HUES64 (cell line): ENCODE data around the gene MRPL30. TPM values are rescaled to one million over a fixed set of nuclear protein-coding genes. Genes with fewer than 3 reads are reported as not detected.
"Not testable (repeated sequence)": the region's sequence is repeated elsewhere in the genome, so short reads cannot be mapped to it uniquely, and the experiment has no call there.

Experiments
- H3K27ac ChIP-seq: 2 replicates; pipeline ENCODE4 v1.7.0; 2013; ENCODE audit warnings: low read depth, low read length, inconsistent platforms
- H3K27me3 ChIP-seq: 2 replicates; pipeline ENCODE4 v1.6.1; 2013; ENCODE audit warnings: mild to moderate bottlenecking, low read length; ENCODE audit not compliant: insufficient read depth
- H3K36me3 ChIP-seq: 2 replicates; pipeline ENCODE4 v1.6.1; 2013; ENCODE audit warnings: mild to moderate bottlenecking, low read length; ENCODE audit not compliant: insufficient read depth
- H3K4me1 ChIP-seq: 2 replicates; pipeline ENCODE4 v1.6.1; 2013; ENCODE audit warnings: mild to moderate bottlenecking, low read length, moderate library complexity; ENCODE audit not compliant: insufficient read depth
- H3K4me3 ChIP-seq: 2 replicates; pipeline ENCODE4 v1.5.1; 2013; ENCODE audit warnings: mild to moderate bottlenecking, low read length, moderate library complexity
- H3K9ac ChIP-seq: 2 replicates; pipeline ENCODE4 v1.6.1; 2013; ENCODE audit warnings: mild to moderate bottlenecking, low read depth, low read length
- H3K9me3 ChIP-seq: 2 replicates; pipeline ENCODE4 v1.6.1; 2013; ENCODE audit warnings: low read depth, low read length; ENCODE audit not compliant: insufficient read depth
- WGBS: fragments of 150-250, 120-280 bp; methylation state at CpG from one replicate; pipeline ENCODE4 v1.1.7; 2013; ENCODE audit warnings: missing lambda C conversion rate; 5-methylcytosine and 5-hydroxymethylcytosine counted together
- polyA plus RNA-seq, 2 experiments: library from polyadenylated mRNA; stranded (reverse); fragments of 50-300 nt; gene quantifications; one replicate each; pipeline ENCODE4 v1.2.3, GENCODE V29; 2013

MRPL30 gene
- 41.6 TPM for polyA plus RNA-seq (2013, experiment 1 of 2)
- 46.2 TPM for polyA plus RNA-seq (2013, experiment 2 of 2)

- H3K9me3 ChIP-seq, result no peaks in the 10 kb centered on the region
- peak within 1 kb of the TSS; percentile 88 for H3K27ac ChIP-seq
- H3K27me3 ChIP-seq, result no peaks in the 10 kb centered on the region
- no peaks in the 10 kb centered on the region; the same call in 1 of the 2 replicates for H3K36me3 ChIP-seq
- H3K4me1 ChIP-seq, result peaks cover 4% of the 10 kb centered on the region; the same call in 1 of the 2 replicates
- peak within 1 kb of the TSS; percentile 84 for H3K4me3 ChIP-seq
- peak within 1 kb of the TSS; percentile 93 for H3K9ac ChIP-seq
- WGBS, result under 1% methylated on average over 39 of the region's 39 CpGs
Observed at GRCh38 chr2:99180755-99181623, at the start of gene MRPL30, which contains the start of gene MITD1. Gene MRPL30, plus strand, starts transcription at chr2:99181184. Its CDS starts 5,020 bp downstream, at chr2:99186204. Gene MITD1, minus strand, starts transcription at chr2:99181058. Its CDS starts 77 bp downstream, at chr2:99180981.

GRCh38 chr2:99135044-99135556 lies 45.9 kb upstream of the MRPL30 start:
- H3K27me3 ChIP-seq, H3K27ac ChIP-seq, H3K4me1 ChIP-seq, H3K4me3 ChIP-seq, H3K36me3 ChIP-seq, H3K9me3 ChIP-seq, H3K9ac ChIP-seq: not testable (repeated sequence)
- 93% methylated on average over 2 of the region's 2 CpGs for WGBS

- Histone ChIP-seq H3K36me3 (no peaks in the 10 kb centered on the region), H3K4me1 (peaks cover 11% of the 10 kb centered on the region), H3K4me3 (no peak overlapping the region), H3K9ac (no peak overlapping the region), H3K27ac (no peak overlapping the region), H3K27me3 (peaks cover 11% of the 10 kb centered on the region; the same call in 1 of the 2 replicates), H3K9me3 (no peaks in the 10 kb centered on the region)
- 94% methylated on average over 4 of the region's 4 CpGs for WGBS
Observed at GRCh38 chr2:99139003-99139402, 42.0 kb upstream of the MRPL30 start.

GRCh38 chr2:99140056-99140859 lies 40.7 kb upstream of the MRPL30 start:
- WGBS, result 30% methylated on average over 17 of the region's 17 CpGs
- peak overlapping the region; percentile 66 for H3K9ac ChIP-seq
- H3K4me3 ChIP-seq, result peak overlapping the region; percentile 88
- no peaks in the 10 kb centered on the region for H3K36me3 ChIP-seq
- H3K4me1 ChIP-seq, result peaks cover 11% of the 10 kb centered on the region
- H3K27ac ChIP-seq, result peak overlapping the region; percentile 96; the same call in 1 of the 2 replicates
- H3K9me3 ChIP-seq, result no peaks in the 10 kb centered on the region
- H3K27me3 ChIP-seq, result peaks cover 11% of the 10 kb centered on the region; the same call in 1 of the 2 replicates

GRCh38 chr2:99140860-99141109 lies 40.2 kb upstream of the MRPL30 start:
- under 1% methylated on average over 21 of the region's 21 CpGs for WGBS
- H3K9ac ChIP-seq, result peak overlapping the region; percentile 66
- no peaks in the 10 kb centered on the region for H3K36me3 ChIP-seq
- H3K27ac ChIP-seq, result peak overlapping the region; percentile 96; the same call in 1 of the 2 replicates
- H3K27me3 ChIP-seq, result peaks cover 11% of the 10 kb centered on the region; the same call in 1 of the 2 replicates
- peak overlapping the region; percentile 88 for H3K4me3 ChIP-seq
- peaks cover 11% of the 10 kb centered on the region for H3K4me1 ChIP-seq
- no peaks in the 10 kb centered on the region for H3K9me3 ChIP-seq

- Histone ChIP-seq H3K36me3 (no peaks in the 10 kb centered on the region), H3K27ac (peak within 1 kb of the TSS; percentile 96), H3K4me1 (peaks cover 11% of the 10 kb centered on the region), H3K9ac (peak within 1 kb of the TSS; percentile 75), H3K4me3 (peak within 1 kb of the TSS; percentile 88), H3K9me3 (no peaks in the 10 kb centered on the region), H3K27me3 (peaks cover 11% of the 10 kb centered on the region; the same call in 1 of the 2 replicates)
- under 1% methylated on average over 84 of the region's 84 CpGs for WGBS
Observed at GRCh38 chr2:99141110-99142108, 39.6 kb upstream of the MRPL30 start, which contains the start of gene C2orf15. Gene C2orf15, plus strand, starts transcription at chr2:99141707. Its CDS starts 8,852 bp downstream, at chr2:99150559.

- WGBS, result 100% methylated on average over 1 of the region's 1 CpG
- no peak overlapping the region for H3K4me3 ChIP-seq
- H3K9ac ChIP-seq, result no peak overlapping the region
Observed at GRCh38 chr2:99150706-99151105, 30.3 kb upstream of the MRPL30 start.

GRCh38 chr2:99152199-99152895 lies 28.6 kb upstream of the MRPL30 start:
- WGBS, result 90% methylated on average over 7 of the region's 7 CpGs
- peaks cover 9% of the 10 kb centered on the region for H3K36me3 ChIP-seq
- H3K27ac ChIP-seq, result no peak overlapping the region
- H3K4me1 ChIP-seq, result peaks cover 6% of the 10 kb centered on the region; the same call in 1 of the 2 replicates
- H3K9me3 ChIP-seq, result no peaks in the 10 kb centered on the region
- no peak overlapping the region for H3K9ac ChIP-seq
- H3K27me3 ChIP-seq, result no peaks in the 10 kb centered on the region
- H3K4me3 ChIP-seq, result no peak overlapping the region

More at GRCh38 chr2:99150706-99151105, 30.3 kb upstream of the MRPL30 start:
- H3K36me3 ChIP-seq, result no peaks in the 10 kb centered on the region
- no peak overlapping the region for H3K27ac ChIP-seq
- H3K9me3 ChIP-seq, result no peaks in the 10 kb centered on the region
- H3K4me1 ChIP-seq, result peaks cover 3% of the 10 kb centered on the region; the same call in 1 of the 2 replicates
- no peaks in the 10 kb centered on the region for H3K27me3 ChIP-seq

- H3K4me3 ChIP-seq, result peak overlapping the region; percentile 79
- peaks cover 16% of the 10 kb centered on the region for H3K36me3 ChIP-seq
- no peaks in the 10 kb centered on the region for H3K9me3 ChIP-seq
- H3K27ac ChIP-seq, result no peak overlapping the region
- no peaks in the 10 kb centered on the region for H3K27me3 ChIP-seq
- 55% methylated on average over 12 of the region's 12 CpGs for WGBS
- peak overlapping the region; percentile 86 for H3K9ac ChIP-seq
- peaks cover 6% of the 10 kb centered on the region; the same call in 1 of the 2 replicates for H3K4me1 ChIP-seq
Observed at GRCh38 chr2:99153921-99154604, 26.9 kb upstream of the MRPL30 start.
